PC-9 (cell line): ENCODE measurements around the gene HOXA4.

ENCODE experiments used
- EZH2 ChIP-seq: fragments of 200-600 bp; sonication (generic); IDR thresholded peaks from 2 replicates; pipeline ENCODE4 v1.8.0; 2017; ENCODE audit warnings: antibody characterized with exemption, low read depth
- TF ChIP-seq, protein P1 (sequence below): fragments of 200-600 bp; sonication (generic); conservative IDR thresholded peaks from 2 replicates; pipeline ENCODE4 v1.6.1; 2017; ENCODE audit warnings: mixed run types, antibody characterized with exemption, mild to moderate bottlenecking, moderate library complexity

DNA sequence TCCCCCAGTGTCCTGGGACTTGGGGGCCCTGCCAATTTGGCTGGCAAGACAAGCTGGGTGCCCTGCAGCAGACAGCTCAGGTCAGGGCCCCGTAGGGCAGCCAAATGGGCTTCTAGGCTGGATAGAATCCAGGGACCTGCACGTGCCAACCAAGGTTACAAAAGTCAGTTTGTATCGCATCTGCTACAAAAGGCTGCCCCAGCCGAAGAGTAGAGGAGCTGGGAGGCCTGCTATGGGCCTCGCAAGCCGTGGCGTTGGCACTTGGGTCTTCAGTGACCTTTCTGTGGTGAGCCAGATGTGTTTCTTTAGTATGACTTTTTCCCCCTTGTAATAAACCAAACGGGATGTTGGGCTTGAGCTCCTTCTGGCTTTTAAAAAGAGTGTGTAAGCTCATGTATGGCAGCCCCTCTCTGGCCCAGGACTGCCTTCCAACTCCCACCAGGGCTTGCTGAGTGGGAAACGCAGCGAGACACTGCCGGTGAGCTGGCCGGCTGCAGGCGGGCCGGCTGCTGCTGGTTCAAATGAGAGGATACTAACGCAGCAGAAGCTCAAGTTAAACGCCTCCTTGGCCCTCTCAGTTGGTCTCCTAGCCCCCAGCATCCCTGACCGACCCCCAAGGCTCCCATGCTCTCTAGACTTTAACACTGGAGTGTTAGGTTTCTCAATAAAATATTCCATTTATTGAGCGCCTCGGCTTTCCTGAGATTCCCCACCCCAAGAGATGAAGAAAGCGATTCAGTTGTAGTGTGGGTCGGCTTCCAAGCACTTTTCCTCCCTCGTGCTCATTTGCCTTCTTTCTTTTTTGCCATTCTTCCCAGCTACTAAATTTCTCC, 46.6 kb upstream of the HOXA4 start:
- TF ChIP-seq, protein P1, sequence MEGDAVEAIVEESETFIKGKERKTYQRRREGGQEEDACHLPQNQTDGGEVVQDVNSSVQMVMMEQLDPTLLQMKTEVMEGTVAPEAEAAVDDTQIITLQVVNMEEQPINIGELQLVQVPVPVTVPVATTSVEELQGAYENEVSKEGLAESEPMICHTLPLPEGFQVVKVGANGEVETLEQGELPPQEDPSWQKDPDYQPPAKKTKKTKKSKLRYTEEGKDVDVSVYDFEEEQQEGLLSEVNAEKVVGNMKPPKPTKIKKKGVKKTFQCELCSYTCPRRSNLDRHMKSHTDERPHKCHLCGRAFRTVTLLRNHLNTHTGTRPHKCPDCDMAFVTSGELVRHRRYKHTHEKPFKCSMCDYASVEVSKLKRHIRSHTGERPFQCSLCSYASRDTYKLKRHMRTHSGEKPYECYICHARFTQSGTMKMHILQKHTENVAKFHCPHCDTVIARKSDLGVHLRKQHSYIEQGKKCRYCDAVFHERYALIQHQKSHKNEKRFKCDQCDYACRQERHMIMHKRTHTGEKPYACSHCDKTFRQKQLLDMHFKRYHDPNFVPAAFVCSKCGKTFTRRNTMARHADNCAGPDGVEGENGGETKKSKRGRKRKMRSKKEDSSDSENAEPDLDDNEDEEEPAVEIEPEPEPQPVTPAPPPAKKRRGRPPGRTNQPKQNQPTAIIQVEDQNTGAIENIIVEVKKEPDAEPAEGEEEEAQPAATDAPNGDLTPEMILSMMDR = no peak
- no peak for TF ChIP-seq EZH2
